Frontal cortex (tissue), 4 donors: ENCODE measurements around the gene VGLL4. TPM values are rescaled to one million over a fixed set of nuclear protein-coding genes. Genes with fewer than 3 reads are reported as not detected.

ENCODE experiments used
- DNase-seq, 2 donors: peaks; one replicate each; pipeline ENCODE4 v3.0.0; 2012; ENCODE audit warnings: low spot score in 2 of 2
- FAIRE-seq: peaks from 2 replicates; lab custom pipeline; 2012; peaks lifted over from hg19 to GRCh38; lab: Jason Lieb, UNC
- total RNA-seq: library from RNA; depleted of rRNA; stranded (reverse); fragments of >200 nt; gene quantifications from one replicate; pipeline ENCODE4 v1.2.3, GENCODE V29; 2014
- donor health status: control.
- donor health status: control.
- donor health status: control.

Gene VGLL4
- total RNA-seq, 1 donor from 2014 or later: 83.2 TPM

DNA sequence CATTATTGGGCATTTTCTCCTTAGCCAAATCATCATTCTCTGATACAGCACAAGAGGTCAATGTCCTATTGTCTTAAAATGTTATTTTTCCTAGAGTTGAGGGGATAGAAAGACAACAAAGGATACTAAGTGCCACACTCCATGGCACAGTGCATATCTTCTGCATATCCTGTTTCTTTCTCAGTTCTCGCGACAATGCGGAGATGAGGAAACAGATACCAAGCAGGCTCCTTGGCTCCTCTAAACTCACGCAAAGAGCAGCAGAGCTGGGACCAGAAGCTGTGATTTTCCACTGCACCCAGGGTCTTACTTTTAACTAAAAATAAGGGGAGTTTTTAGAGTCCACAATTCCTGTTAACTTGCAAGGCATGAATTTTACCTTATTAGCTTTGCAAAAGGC lies 10.5 kb upstream of the VGLL4 start:
- DNase-seq (no peak), FAIRE-seq (no peak)

DNA sequence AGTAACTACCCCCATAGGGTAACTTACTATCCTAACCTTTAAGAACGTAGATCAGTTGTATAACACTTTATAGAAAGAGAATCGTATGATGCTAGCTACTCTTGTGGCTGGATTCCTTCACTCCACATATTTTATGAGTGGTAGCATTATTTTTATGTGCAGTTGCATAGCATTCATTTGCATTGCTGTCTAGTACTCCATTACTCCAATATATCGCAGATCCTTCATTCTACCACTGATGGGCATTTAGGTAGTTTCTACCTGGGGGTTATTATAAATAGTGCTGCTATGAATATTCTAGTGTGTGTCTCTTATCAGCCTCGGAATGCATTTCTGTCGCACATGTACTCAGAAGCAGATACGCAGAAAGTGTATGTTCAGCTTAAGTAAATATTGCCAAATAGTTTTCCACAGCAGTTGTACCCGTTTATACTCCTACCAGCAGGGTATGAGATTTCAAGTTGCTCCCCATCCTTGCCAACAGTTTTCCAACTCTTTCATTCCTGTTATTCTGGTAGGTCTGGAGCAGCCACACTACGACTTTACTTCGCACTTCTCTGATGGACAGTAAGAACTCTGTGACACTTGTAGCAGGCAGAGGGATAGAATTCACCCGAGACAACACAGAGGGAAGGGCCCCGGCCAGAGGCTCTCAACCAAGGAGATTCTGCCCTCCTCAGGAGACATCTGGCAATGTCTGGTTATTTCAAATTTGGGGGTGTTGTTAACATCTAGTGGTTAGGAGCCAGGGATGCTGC lies 9.8 kb upstream of the VGLL4 start:
- DNase-seq (no peak), FAIRE-seq (no peak)

- DNase-seq: no peak
- peak; percentile 98 for FAIRE-seq
Observed at GRCh38 chr3:11651900-11652299, 8.2 kb upstream of the VGLL4 start.

DNA sequence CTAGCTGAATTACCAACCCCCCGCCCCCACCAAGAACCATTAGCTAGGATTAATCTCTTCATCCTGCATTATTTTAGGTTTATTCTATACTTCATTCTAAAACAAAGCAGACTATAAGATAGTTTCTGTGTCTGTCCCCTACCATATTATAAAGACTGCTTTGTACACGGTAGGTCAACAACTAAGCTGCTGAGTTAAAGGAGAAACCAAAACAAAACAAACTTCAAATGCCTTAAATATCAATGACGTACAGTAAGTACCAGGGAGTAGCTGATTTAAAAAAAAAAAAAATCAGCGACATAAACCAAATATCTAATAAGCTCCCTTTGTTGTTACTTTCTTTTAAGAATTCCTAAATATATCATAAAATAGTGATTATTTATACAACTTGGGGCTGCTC lies 7.8 kb upstream of the VGLL4 start:
- DNase-seq (no peak), FAIRE-seq (no peak)

DNA sequence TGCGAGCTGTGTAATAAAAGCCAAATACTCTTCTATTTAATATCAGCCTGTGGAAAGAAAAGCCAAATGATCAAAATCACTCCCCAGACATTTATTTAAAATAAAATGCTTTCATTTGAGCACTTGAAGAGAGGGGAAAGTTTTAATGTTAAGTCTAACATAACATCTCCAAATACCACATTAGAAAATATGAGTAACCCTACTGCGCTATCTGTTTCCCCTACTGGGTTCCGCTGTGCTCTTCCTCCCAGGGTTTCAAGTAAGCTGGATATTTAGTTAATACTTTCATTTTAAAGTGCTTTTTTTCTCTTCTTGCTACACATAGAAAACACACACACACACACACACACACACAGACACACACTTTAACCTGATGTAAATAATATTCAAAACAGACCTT lies 6.7 kb upstream of the VGLL4 start:
- no peak for DNase-seq
- no peak for FAIRE-seq

- no peak for DNase-seq
- FAIRE-seq: no peak
Observed at GRCh38 chr3:11648735-11649134, 5.0 kb upstream of the VGLL4 start.

- FAIRE-seq: no peak
- no peak for DNase-seq
Observed at GRCh38 chr3:11643201-11643603, 513 bp downstream of the VGLL4 start.

DNA sequence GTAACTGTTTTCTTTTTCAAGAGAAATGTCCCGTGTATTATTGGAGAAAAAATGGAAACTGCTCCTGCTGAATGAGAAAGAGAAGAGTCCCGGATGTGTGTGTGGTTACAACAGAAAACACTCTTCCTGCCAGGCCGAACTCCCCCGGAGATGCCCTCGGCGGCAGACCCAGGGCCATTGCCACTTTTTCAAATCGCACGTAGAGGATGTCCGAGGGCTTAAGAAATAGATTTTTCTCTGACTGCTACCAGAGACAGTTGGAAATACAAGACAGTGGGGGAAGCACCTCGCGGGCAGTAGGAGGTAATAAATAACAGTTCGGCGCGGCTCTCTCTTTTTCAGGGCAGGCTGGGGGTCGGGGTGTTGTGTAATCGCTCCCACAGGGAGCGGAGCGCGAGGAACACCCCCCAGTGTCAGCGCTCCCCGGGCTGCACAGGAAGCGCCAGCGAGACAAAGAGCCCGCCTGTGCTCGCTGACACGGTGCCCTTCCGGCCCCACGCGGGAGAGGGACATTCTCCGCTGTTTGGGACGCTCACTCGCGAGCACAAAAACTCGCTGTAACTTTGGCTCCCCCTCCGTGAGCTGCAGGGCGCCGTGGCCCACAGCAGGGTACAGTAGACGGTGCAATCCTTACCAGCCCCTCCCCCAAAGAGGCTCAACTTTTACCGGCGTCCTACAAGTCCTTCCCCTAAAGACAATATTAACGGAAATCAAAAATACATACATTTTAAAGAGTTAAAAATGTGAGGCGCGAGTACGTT lies 1.1 kb downstream of the VGLL4 start:
- DNase-seq: peak; percentile 31 to 65
- no peak for FAIRE-seq

DNA sequence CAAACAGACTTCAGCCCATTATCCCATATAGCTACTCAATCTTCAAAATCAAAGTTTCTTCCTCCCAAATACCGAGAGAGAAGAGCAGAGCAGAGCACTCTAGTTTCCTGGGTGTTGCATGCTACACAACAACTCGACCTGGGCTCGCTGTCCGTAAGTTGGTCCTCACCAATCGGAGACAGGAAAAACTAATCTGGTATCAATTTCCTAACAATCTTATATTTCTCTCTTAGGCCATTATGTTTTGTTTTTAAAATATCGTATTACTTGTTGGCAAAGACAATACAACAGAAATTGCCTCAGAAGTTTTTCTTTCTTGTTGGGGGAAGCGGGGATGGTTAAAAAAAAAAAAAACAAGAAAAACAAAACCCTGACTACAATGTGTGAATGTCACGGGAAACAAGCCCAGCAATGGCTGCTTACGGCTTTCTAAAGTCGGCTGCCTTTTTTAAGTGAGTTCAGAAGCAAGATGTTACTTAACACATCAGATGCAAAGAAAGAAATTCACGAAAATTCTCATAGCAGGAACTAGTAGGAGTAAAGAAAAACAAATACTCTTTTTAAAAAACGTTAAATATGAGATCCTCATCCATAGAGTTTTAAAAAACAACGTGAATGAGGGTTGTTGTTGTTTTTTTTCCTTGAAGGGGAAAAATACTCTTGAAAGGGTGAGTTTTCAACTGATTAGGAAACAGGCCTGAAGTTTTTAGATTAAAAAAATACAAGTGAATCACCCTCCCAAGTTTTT lies 1.9 kb downstream of the VGLL4 start:
- no peak for FAIRE-seq
- no peak for DNase-seq

- no peak for DNase-seq
- no peak for FAIRE-seq
Observed at GRCh38 chr3:11641316-11641682, 2.4 kb downstream of the VGLL4 start.

GRCh38 chr3:11640009-11640673 lies 3.6 kb downstream of the VGLL4 start:
- FAIRE-seq (no peak), DNase-seq (no peak)

- no peak for FAIRE-seq
- no peak for DNase-seq
Observed at GRCh38 chr3:11638495-11639358, 5.0 kb downstream of the VGLL4 start.

- DNase-seq (no peak), FAIRE-seq (no peak)
Observed at GRCh38 chr3:11637901-11638458, 5.7 kb downstream of the VGLL4 start.

- no peak for FAIRE-seq
- DNase-seq: no peak
Observed at GRCh38 chr3:11636394-11636770, 7.3 kb downstream of the VGLL4 start.

DNA sequence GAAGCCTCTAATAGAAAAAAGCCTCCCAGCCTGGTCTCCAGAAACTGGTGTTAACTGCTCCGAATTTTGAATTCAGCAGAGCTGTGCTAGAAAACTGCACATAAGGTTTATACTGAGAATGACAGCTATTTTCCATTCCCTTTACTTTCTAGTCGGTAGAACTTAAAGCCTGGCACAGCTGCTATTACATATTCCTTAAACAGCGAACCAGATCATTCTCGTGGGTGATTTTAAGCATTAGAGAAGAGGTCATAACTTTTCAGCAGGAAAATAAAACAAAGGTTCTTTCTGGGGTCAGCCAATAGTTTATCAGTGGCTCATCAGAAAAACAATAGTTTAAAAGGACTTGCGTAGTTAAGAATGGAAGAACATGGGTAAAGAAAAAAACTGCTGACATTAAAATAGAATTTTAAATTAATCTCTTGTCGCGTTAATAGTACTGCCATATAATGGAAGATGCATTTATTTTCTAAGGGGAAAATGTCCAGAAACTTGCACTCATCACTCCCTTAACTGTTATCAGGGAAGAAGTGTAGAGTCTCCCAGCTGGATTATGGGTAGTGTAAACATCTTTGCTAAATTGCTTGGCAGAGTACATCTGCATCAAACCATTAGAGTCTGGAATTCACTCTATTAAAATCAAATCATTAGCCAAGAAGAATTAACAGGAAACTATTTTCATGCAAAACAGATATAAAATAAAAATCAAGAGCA lies 7.9 kb downstream of the VGLL4 start:
- no peak for DNase-seq
- no peak for FAIRE-seq

DNA sequence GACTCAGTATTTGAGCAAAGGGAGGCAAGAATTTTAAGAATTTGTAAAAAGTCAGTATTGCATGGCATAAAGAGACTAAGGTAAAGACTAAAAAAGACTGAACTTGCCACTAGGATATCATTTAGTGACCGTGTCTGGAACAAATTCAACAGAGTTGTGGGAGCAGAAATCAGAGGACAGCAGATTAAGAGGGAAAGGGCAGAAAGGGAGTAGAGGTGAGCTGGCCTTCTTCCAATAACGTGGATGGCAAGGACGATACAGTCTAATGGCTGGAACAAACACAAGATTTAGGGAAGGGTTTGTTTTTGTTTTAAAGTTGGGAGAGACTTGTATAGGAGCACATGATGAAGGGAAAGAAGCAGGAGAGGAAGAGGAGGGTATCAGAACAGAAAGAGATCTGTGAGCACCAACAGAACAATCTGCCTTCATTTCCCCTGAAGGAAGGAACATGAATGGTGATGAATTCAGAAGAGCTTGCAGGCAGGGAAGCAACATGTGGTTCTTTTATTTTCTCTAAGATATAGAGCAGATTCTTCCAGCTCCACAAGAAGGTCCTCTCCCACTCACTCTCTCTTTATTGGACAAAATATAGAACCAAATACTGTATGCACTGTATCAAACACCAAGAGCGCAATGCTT lies 8.6 kb downstream of the VGLL4 start:
- no peak for FAIRE-seq
- no peak for DNase-seq

- no peak for FAIRE-seq
- no peak for DNase-seq
Observed at GRCh38 chr3:11634081-11634635, 9.6 kb downstream of the VGLL4 start.

GRCh38 chr3:11632966-11633365 lies 10.7 kb downstream of the VGLL4 start:
- no peak for FAIRE-seq

More at GRCh38 chr3:11632966-11633365, 10.7 kb downstream of the VGLL4 start:
- DNase-seq: no peak
